CD8-positive, alpha-beta memory T cell (primary cell): ENCODE measurements around the gene TNFRSF9. TPM values are rescaled to one million over a fixed set of nuclear protein-coding genes. Genes with fewer than 3 reads are reported as not detected.

ENCODE experiments used
- CTCF ChIA-PET: fragments of 350-600 bp; sonication (Branson Sonifier 250); formaldehyde crosslinking; loops from one replicate; lab custom pipeline; 2021; ENCODE audit warnings: antibody characterized with exemption; lab: Charles Lee
- POLR2A ChIA-PET: fragments of 350-600 bp; sonication (Branson Sonifier 250); formaldehyde crosslinking; loops from one replicate; lab custom pipeline; 2021; ENCODE audit warnings: antibody characterized with exemption; lab: Charles Lee
- DNase-seq, 5 donors: peaks; one replicate each; pipeline versions ENCODE4 v3.0.0 to v3.0.0-alpha.2; 2020 to 2022; ENCODE audit warnings: mixed read lengths in 1 of 5
- H3K27ac ChIP-seq: one replicate; pipeline ENCODE4 v1.7.0; 2013; ENCODE audit warnings: low read depth, mild to moderate bottlenecking, low read length, moderate library complexity
- H3K27me3 ChIP-seq: 2 replicates; pipeline ENCODE4 v1.7.0; 2013; ENCODE audit warnings: low read length, mild to moderate bottlenecking; ENCODE audit not compliant: insufficient read depth, poor library complexity, severe bottlenecking
- H3K36me3 ChIP-seq: 2 replicates; pipeline ENCODE4 v1.7.0; 2013; ENCODE audit warnings: mild to moderate bottlenecking, low read length, moderate library complexity; ENCODE audit not compliant: insufficient read depth
- H3K4me1 ChIP-seq: 2 replicates; pipeline ENCODE4 v1.7.0; 2013; ENCODE audit warnings: mild to moderate bottlenecking, low read length, moderate library complexity; ENCODE audit not compliant: insufficient read depth
- H3K4me3 ChIP-seq: 2 replicates; pipeline ENCODE4 v1.7.0; 2013; ENCODE audit warnings: mild to moderate bottlenecking, low read length
- H3K9me3 ChIP-seq: 2 replicates; pipeline ENCODE4 v1.7.0; 2013; ENCODE audit warnings: mild to moderate bottlenecking, low read length
- H3K27ac Mint-ChIP-seq, 8 donors: one replicate each; pipeline ENCODE4 v1.8.0; 2020 to 2021; ENCODE audit warnings: mixed read lengths in 8 of 8, mild to moderate bottlenecking in 6 of 8, inconsistent platforms in 3 of 8, moderate library complexity in 3 of 8
- H3K27me3 Mint-ChIP-seq, 2 donors: one replicate each; pipeline ENCODE4 v1.8.0; 2020 to 2021; ENCODE audit warnings: mixed read lengths in 2 of 2, mild to moderate bottlenecking in 1 of 2, moderate library complexity in 1 of 2
- H3K36me3 Mint-ChIP-seq, 3 donors: one replicate each; pipeline ENCODE4 v1.8.0; 2020 to 2021; ENCODE audit warnings: mixed read lengths in 3 of 3, inconsistent platforms in 1 of 3, mild to moderate bottlenecking in 1 of 3
- H3K4me1 Mint-ChIP-seq, 3 donors: one replicate each; pipeline ENCODE4 v1.8.0; 2020 to 2021; ENCODE audit warnings: mixed read lengths in 3 of 3, inconsistent platforms in 1 of 3, mild to moderate bottlenecking in 1 of 3
- H3K4me3 Mint-ChIP-seq, 7 donors: one replicate each; pipeline ENCODE4 v1.8.0; 2020 to 2021; ENCODE audit warnings: mixed read lengths in 7 of 7, mild to moderate bottlenecking in 6 of 7, moderate library complexity in 4 of 7, inconsistent platforms in 2 of 7
- H3K9me3 Mint-ChIP-seq, 5 donors: one replicate each; pipeline ENCODE4 v1.8.0; 2020 to 2022; ENCODE audit warnings: mixed read lengths in 5 of 5, mild to moderate bottlenecking in 3 of 5, moderate library complexity in 2 of 5, inconsistent platforms in 1 of 5
- polyA plus RNA-seq: library from polyadenylated mRNA; unstranded; fragments of 300-500 nt; fragmentation: Illumina TruSeq; gene quantifications from one replicate; pipeline ENCODE4 v1.2.3, GENCODE V29; 2021
- total RNA-seq, 2 experiments: library from RNA; stranded (reverse); gene quantifications; one replicate each; pipeline ENCODE4 v1.2.3, GENCODE V29; 2021

The TNFRSF9 gene
- total and polyA plus RNA-seq, 3 experiments from 2014 or later, result 14.4 to 279 (median 273) TPM

DNA sequence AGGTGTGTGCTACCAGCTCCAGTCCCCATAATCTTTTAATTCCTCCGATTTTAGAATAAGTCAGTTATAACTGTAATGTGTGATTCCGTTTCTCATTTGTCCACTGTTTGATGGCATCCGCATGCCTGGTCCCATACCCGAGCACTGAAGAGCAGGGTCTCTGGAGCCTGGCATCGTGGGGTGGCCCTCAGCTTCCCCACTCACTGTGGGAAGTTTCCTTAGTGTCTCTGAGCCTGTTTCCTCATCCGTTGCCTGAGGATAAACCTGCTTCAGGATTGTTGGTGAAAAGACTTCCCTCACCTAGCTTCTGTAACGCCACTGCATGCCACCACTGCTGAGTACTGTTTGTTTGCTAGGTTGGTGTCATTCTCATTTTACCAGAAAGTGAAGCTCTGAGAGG is 40.3 kb upstream of the TNFRSF9 start:
- H3K9me3 ChIP-seq, result no peaks in the 10 kb centered on the region
- Mint-ChIP-seq H3K4me1 (peaks cover 10 to 19% (median 13%) of the 10 kb centered on the region in 3 donors), H3K27ac (peak overlapping the region in 1 of 8 donors; percentile 56), H3K4me3 (no peak overlapping the region), H3K9me3 (no peaks in the 10 kb centered on the region), H3K36me3 (peaks cover 4 to 81% (median 12%) of the 10 kb centered on the region in 3 donors), H3K27me3 (peaks cover 0 to 2% of the 10 kb centered on the region in 2 donors)
- peaks cover 7% of the 10 kb centered on the region for H3K4me1 ChIP-seq
- H3K4me3 ChIP-seq, result no peak overlapping the region
- POLR2A ChIA-PET, result no interaction called here
- no peak overlapping the region for H3K27ac ChIP-seq
- no peaks in the 10 kb centered on the region for H3K27me3 ChIP-seq
- H3K36me3 ChIP-seq, result peaks cover 54% of the 10 kb centered on the region
- CTCF ChIA-PET, result interaction anchor here (1.0 to 3.3 kb wide), 5 partner anchors 8 to 369 kb away, joined by 3 to 11 read pairs (median 5); no protein-coding TSS in a partner anchor
- no peak for DNase-seq

DNA sequence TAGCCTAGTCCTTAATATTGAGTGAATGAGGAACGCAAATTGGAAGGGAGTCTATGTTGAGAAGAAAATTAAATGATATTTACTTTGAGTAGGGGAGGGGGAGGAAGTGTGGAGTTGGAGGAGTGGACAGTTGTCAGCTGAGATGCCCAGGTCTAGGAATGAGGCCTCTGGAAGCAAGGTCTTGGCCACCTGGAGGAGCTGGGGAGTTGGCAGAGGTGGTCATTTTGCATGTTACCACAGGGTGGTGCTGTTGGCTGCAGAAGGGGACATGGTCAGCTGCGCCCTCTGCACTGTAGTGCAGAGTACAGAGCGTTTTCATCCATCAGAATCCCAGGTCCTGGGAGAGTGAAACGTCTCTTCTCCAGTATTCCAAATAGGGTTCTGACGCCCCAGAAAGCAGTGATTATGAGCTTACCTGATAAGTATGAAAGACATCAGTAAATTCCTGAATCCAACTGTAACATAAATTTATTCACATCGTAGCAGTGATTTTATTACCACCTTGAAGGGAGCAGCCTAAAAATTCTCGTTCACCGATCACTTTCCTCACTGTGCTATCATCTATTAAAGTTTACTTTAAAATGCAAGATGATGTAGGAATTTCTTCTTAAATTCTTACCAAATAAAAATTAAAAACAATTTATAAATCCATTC is 34.7 kb upstream of the TNFRSF9 start:
- H3K27ac ChIP-seq, result no peak overlapping the region
- Mint-ChIP-seq H3K27ac (peak overlapping the region in 4 of 8 donors; percentile 42 to 89 (median 66)), H3K4me1 (peaks cover 6 to 14% (median 11%) of the 10 kb centered on the region in 3 donors), H3K9me3 (no peaks in the 10 kb centered on the region), H3K27me3 (no peaks in the 10 kb centered on the region), H3K36me3 (peaks cover 4 to 70% (median 17%) of the 10 kb centered on the region in 3 donors), H3K4me3 (no peak overlapping the region)
- no peaks in the 10 kb centered on the region for H3K4me1 ChIP-seq
- H3K4me3 ChIP-seq, result no peak overlapping the region
- no peak for DNase-seq
- ChIA-PET CTCF (interaction anchor here (0.7 to 2.2 kb wide), 7 partner anchors 9 to 376 kb away, joined by 3 to 5 read pairs (median 4); partner anchors contain the start of genes PARK7 and TNFRSF9), POLR2A (interaction anchor here (0.6 kb wide), 1 partner anchor 13 kb away, joined by 3 read pairs; no protein-coding TSS in a partner anchor)
- H3K36me3 ChIP-seq, result peaks cover 49% of the 10 kb centered on the region
- no peaks in the 10 kb centered on the region for H3K9me3 ChIP-seq
- H3K27me3 ChIP-seq, result no peaks in the 10 kb centered on the region

DNA sequence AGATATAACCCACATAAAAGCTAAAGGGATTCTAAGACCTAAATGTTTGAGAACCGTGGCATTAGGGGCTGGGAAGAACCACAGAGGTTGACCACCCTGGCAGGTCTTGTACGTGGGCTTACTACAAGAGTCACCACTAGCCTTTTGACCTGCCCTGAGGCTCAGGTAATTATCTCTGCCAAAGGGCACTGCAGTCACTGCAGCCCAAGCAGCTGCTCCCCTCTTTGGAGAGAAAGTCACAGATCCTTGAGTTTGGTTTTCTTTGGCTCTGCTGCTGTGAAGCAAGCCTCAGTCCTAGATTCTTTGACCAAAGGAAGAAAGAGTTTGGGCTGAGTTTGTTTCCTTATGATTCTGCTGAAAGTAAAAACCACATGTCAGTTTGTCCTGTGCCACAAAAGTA is 32.4 kb upstream of the TNFRSF9 start:
- Mint-ChIP-seq H3K4me1 (peaks cover 6 to 20% (median 19%) of the 10 kb centered on the region in 3 donors), H3K36me3 (peaks cover 3 to 64% (median 19%) of the 10 kb centered on the region in 3 donors), H3K9me3 (no peaks in the 10 kb centered on the region), H3K27me3 (no peaks in the 10 kb centered on the region), H3K27ac (peak overlapping the region in 1 of 8 donors; percentile 54), H3K4me3 (peak overlapping the region in 1 of 7 donors; percentile 9)
- Histone ChIP-seq H3K4me3 (no peak overlapping the region), H3K4me1 (no peaks in the 10 kb centered on the region), H3K9me3 (no peaks in the 10 kb centered on the region), H3K27ac (no peak overlapping the region), H3K27me3 (no peaks in the 10 kb centered on the region), H3K36me3 (peaks cover 51% of the 10 kb centered on the region)
- ChIA-PET CTCF (interaction anchor here (1.0 kb wide), 1 partner anchor 8 kb away, joined by 3 read pairs; no protein-coding TSS in a partner anchor), POLR2A (no interaction called here)
- no peak for DNase-seq

DNA sequence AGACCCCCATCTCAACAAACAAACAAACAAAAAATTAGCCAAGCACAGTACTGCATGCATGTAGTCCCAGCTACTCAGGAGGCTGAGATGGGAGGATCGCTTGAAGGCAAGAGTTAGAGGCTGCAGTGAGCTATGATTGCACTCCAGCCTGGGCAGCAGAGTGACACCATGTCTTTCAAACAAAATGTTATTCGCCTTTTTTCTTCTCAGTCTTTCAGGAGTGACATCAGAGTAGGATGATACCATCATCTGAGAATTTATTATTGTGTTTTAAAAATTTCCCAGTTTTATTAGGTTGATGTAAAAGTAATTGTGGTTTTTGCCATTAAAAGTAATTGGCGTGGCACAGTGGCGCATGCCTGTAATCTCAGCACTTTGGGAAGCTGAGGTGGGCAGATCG is 31.6 kb upstream of the TNFRSF9 start:
- Mint-ChIP-seq H3K4me1 (peaks cover 9 to 24% (median 23%) of the 10 kb centered on the region in 3 donors), H3K27ac (peak overlapping the region in 2 of 8 donors; percentile 38 to 58), H3K9me3 (no peaks in the 10 kb centered on the region), H3K4me3 (no peak overlapping the region), H3K27me3 (no peaks in the 10 kb centered on the region), H3K36me3 (peaks cover 3 to 62% (median 17%) of the 10 kb centered on the region in 3 donors)
- no peak for DNase-seq
- no peak overlapping the region for H3K4me3 ChIP-seq
- no peak overlapping the region for H3K27ac ChIP-seq
- no peaks in the 10 kb centered on the region for H3K9me3 ChIP-seq
- POLR2A ChIA-PET, result no interaction called here
- CTCF ChIA-PET, result interaction anchor here (1.0 kb wide), 1 partner anchor 9 kb away, joined by 3 read pairs; no protein-coding TSS in a partner anchor
- peaks cover under 1% of the 10 kb centered on the region for H3K4me1 ChIP-seq
- H3K36me3 ChIP-seq, result peaks cover 53% of the 10 kb centered on the region
- no peaks in the 10 kb centered on the region for H3K27me3 ChIP-seq

DNA sequence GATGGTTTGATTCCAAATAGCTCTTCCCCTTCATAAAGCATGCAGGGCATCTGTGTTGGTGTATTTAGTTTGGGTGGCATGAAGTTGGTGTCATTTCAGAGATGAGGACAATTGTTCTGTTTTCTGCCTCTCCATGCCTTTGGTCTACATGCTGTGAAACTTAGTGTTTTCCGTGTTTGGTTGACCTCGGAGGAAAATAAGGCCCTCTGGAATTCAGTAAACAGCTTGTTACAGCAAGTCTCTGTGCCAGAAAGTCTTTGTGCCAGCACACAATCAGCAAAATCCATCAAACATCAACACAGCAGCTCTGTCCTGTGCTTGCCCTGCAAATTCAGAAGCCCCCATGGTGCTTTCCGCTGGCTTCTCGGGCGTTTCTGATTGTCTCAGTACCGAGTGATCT is 30.4 kb upstream of the TNFRSF9 start:
- peaks cover 13% of the 10 kb centered on the region for H3K4me1 ChIP-seq
- peaks cover 59% of the 10 kb centered on the region for H3K36me3 ChIP-seq
- H3K4me3 ChIP-seq, result no peak overlapping the region
- no peaks in the 10 kb centered on the region for H3K27me3 Mint-ChIP-seq
- no peaks in the 10 kb centered on the region for H3K9me3 Mint-ChIP-seq
- peaks cover 3 to 65% (median 18%) of the 10 kb centered on the region in 3 donors for H3K36me3 Mint-ChIP-seq
- no peaks in the 10 kb centered on the region for H3K27me3 ChIP-seq
- POLR2A ChIA-PET, result no interaction called here
- DNase-seq, result no peak
- no peak overlapping the region for H3K27ac ChIP-seq
- H3K9me3 ChIP-seq, result no peaks in the 10 kb centered on the region
- peaks cover 17 to 36% (median 33%) of the 10 kb centered on the region in 3 donors for H3K4me1 Mint-ChIP-seq
- CTCF ChIA-PET, result no interaction called here
- H3K27ac Mint-ChIP-seq, result peak overlapping the region in 3 of 8 donors; percentile 22 to 42 (median 33)
- H3K4me3 Mint-ChIP-seq, result no peak overlapping the region

DNA sequence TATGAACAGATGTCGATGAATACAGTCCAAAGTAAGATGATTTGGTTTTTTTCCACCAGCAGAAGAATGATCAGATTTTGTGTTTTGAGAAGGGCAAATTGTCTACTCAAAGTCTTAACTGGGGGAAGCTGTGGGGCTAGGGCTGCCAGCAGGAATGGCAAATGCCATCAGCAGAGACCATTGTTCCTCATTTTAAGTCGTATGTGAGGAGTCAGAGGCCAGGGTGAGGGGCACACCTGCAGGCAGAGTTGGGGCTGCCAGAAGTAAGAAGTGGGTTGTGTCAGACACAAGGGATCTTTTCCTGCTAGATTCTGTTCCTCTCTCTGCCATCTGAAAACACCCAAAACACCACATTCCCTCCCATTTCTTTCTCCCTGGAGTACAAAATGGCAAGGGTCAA is 29.6 kb upstream of the TNFRSF9 start:
- ChIA-PET CTCF (no interaction called here), POLR2A (no interaction called here)
- H3K27me3 Mint-ChIP-seq, result no peaks in the 10 kb centered on the region
- Histone ChIP-seq H3K9me3 (no peaks in the 10 kb centered on the region), H3K27me3 (no peaks in the 10 kb centered on the region), H3K27ac (no peak overlapping the region), H3K4me1 (peaks cover 17% of the 10 kb centered on the region), H3K36me3 (peaks cover 59% of the 10 kb centered on the region), H3K4me3 (no peak overlapping the region)
- peaks cover 23 to 42% (median 41%) of the 10 kb centered on the region in 3 donors for H3K4me1 Mint-ChIP-seq
- no peak for DNase-seq
- no peak overlapping the region for H3K4me3 Mint-ChIP-seq
- peaks cover 5 to 67% (median 21%) of the 10 kb centered on the region in 3 donors for H3K36me3 Mint-ChIP-seq
- H3K9me3 Mint-ChIP-seq, result no peaks in the 10 kb centered on the region
- peak overlapping the region in 3 of 8 donors; percentile 29 to 80 (median 39) for H3K27ac Mint-ChIP-seq

DNA sequence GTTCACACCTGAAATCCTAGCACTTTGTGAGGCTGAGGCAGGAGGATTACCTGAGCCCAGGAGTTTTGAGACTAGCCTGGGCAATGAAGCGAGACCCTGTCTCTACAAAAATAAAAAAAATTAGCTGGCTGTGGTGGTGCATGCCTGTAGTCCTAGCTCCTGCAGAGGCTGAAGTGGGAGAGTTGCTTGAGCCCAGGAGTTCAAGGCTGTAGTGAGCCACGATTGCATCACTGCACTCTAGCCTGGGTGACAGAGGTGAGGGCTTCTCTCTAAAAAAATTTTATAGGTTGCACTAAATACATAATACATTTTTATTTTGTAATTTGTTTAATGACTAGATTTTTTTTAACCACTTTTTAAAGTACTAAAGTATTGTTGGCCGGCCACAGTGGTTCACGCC is 27.0 kb upstream of the TNFRSF9 start:
- Mint-ChIP-seq H3K4me1 (peaks cover 42 to 60% (median 58%) of the 10 kb centered on the region in 3 donors), H3K9me3 (no peaks in the 10 kb centered on the region), H3K4me3 (no peak overlapping the region), H3K27ac (peak overlapping the region in 3 of 8 donors; percentile 26 to 93 (median 60)), H3K27me3 (no peaks in the 10 kb centered on the region), H3K36me3 (peaks cover 7 to 80% (median 23%) of the 10 kb centered on the region in 3 donors)
- no peak overlapping the region for H3K27ac ChIP-seq
- no peaks in the 10 kb centered on the region for H3K9me3 ChIP-seq
- ChIA-PET CTCF (no interaction called here), POLR2A (no interaction called here)
- DNase-seq, result no peak
- H3K4me1 ChIP-seq, result peaks cover 39% of the 10 kb centered on the region
- H3K4me3 ChIP-seq, result no peak overlapping the region
- peaks cover 62% of the 10 kb centered on the region for H3K36me3 ChIP-seq
- no peaks in the 10 kb centered on the region for H3K27me3 ChIP-seq

DNA sequence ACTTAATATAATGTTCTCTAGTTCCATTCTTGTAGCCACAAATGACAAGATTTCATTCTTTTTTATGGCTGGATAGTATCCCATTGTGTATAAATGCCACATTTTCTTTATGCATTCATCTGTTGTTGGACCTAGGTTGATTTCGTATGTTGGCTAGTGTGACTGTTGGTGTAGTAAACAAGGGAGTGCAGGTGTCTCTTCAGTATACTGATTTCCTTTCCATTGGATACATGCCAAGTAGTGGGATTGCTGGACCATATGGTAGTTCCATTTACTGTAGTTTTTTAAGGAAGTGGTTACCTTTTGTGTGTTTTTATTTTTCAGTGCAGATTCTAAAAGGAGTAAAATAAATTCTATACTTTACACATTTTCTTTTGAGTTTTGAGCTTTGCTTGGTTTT is 26.6 kb upstream of the TNFRSF9 start:
- peaks cover 44% of the 10 kb centered on the region for H3K4me1 ChIP-seq
- H3K36me3 ChIP-seq, result peaks cover 57% of the 10 kb centered on the region
- H3K27me3 Mint-ChIP-seq, result no peaks in the 10 kb centered on the region
- peak overlapping the region in 6 of 8 donors; percentile 0 to 93 (median 22) for H3K27ac Mint-ChIP-seq
- ChIA-PET POLR2A (no interaction called here), CTCF (no interaction called here)
- peaks cover 7 to 80% (median 21%) of the 10 kb centered on the region in 3 donors for H3K36me3 Mint-ChIP-seq
- H3K4me1 Mint-ChIP-seq, result peaks cover 47 to 65% (median 63%) of the 10 kb centered on the region in 3 donors
- H3K27me3 ChIP-seq, result no peaks in the 10 kb centered on the region
- H3K27ac ChIP-seq, result no peak overlapping the region
- H3K9me3 Mint-ChIP-seq, result no peaks in the 10 kb centered on the region
- H3K9me3 ChIP-seq, result no peaks in the 10 kb centered on the region
- peak overlapping the region in 2 of 7 donors; percentile 20 to 31 for H3K4me3 Mint-ChIP-seq
- no peak for DNase-seq
- no peak overlapping the region for H3K4me3 ChIP-seq
